Measurements from ENCODE around the gene STAP1. TPM values are rescaled to one million over a fixed set of nuclear protein-coding genes. Genes with fewer than 3 reads are reported as not detected.

Gene STAP1
- total RNA-seq, 2 donors from 2014 or later: not detected

DNA sequence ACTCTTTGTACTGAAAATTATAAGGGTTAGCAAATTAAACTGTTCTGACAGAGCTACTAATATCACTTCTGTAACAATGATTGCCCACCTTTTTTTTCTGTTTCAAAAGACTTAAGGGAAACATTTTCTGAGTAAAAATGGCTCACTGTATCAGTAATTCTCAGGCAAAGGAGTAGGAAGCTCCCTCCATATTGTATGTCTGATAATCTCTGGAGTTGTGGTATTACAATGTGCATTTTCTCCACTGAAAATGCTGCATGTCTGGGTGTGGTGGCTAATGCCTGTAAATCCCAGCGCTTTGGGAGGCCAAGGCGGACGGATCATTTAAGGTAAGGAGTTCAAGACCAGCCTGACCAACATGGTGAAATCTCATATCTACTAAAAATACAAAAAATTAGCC is 4.4 kb upstream of the STAP1 start:
- H3K4me3 ChIP-seq: no peak overlapping the region
- WGBS, 2 donors: 93 to 96% methylated on average over 3 of the region's 3 CpGs
- no peaks in the 10 kb centered on the region for H3K9me3 ChIP-seq
- no peaks in the 10 kb centered on the region for H3K27me3 ChIP-seq
- DNase-seq (no peak), ATAC-seq (no peak)
- no peaks in the 10 kb centered on the region for H3K4me1 ChIP-seq
- intact Hi-C loops (cut with DNase I): loop anchor here (10.0 kb wide), 1 partner anchor 61 kb away; no protein-coding TSS in a partner anchor
- TF ChIP-seq POLR2A (IDR thresholded peaks at IDR 0.05): no peak
- TF ChIP-seq, protein P1, sequence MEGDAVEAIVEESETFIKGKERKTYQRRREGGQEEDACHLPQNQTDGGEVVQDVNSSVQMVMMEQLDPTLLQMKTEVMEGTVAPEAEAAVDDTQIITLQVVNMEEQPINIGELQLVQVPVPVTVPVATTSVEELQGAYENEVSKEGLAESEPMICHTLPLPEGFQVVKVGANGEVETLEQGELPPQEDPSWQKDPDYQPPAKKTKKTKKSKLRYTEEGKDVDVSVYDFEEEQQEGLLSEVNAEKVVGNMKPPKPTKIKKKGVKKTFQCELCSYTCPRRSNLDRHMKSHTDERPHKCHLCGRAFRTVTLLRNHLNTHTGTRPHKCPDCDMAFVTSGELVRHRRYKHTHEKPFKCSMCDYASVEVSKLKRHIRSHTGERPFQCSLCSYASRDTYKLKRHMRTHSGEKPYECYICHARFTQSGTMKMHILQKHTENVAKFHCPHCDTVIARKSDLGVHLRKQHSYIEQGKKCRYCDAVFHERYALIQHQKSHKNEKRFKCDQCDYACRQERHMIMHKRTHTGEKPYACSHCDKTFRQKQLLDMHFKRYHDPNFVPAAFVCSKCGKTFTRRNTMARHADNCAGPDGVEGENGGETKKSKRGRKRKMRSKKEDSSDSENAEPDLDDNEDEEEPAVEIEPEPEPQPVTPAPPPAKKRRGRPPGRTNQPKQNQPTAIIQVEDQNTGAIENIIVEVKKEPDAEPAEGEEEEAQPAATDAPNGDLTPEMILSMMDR (IDR thresholded peaks at IDR 0.05): no peak
- no peak overlapping the region for H3K27ac ChIP-seq
- no peaks in the 10 kb centered on the region for H3K36me3 ChIP-seq (replicated peaks in 1 of 2; ENCODE audit: insufficient read depth in 1 of 2, low read depth in 2 of 2)

DNA sequence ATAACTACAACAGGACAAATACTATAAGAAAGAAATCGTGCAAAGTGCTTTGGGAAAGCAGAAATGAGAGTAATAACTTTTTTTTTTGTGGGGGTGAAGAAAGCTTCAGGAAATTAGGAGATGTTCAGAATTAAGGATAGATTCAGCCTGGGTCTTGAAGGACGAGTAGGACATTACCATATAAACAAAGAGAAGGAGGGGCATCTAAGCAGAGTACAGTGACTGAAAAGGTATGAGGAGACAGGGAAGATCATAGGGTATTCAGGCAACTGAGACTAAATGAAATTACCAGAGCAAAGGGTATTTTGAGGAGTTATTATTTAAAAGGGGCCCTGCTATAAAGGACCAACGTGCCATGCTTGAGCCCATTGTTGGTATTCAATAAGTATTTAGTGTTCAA is 3.1 kb upstream of the STAP1 start:
- no peaks in the 10 kb centered on the region for H3K4me1 ChIP-seq
- H3K4me3 ChIP-seq: no peak overlapping the region
- no peaks in the 10 kb centered on the region for H3K36me3 ChIP-seq (replicated peaks in 1 of 2; ENCODE audit: insufficient read depth in 1 of 2, low read depth in 2 of 2)
- no peaks in the 10 kb centered on the region for H3K27me3 ChIP-seq
- no peak for TF ChIP-seq POLR2A (IDR thresholded peaks at IDR 0.05)
- TF ChIP-seq, protein P1 (IDR thresholded peaks at IDR 0.05): no peak
- no peak overlapping the region for H3K27ac ChIP-seq
- intact Hi-C loops (cut with DNase I): loop anchor here (10.0 kb wide), 1 partner anchor 59 kb away; no protein-coding TSS in a partner anchor
- DNase-seq (no peak), ATAC-seq (no peak)
- WGBS, 2 donors: 70% methylated on average over 3 of the region's 3 CpGs
- no peaks in the 10 kb centered on the region for H3K9me3 ChIP-seq

GRCh38 chr4:67556436-67556835 is 2.1 kb upstream of the STAP1 start:
- no peaks in the 10 kb centered on the region for H3K4me1 ChIP-seq
- intact Hi-C loops (cut with DNase I): loop anchor here (10.0 kb wide), 1 partner anchor 58 kb away; no protein-coding TSS in a partner anchor
- ATAC-seq (no peak), DNase-seq (no peak)
- no peaks in the 10 kb centered on the region for H3K9me3 ChIP-seq
- H3K4me3 ChIP-seq: no peak overlapping the region
- WGBS, 2 donors: 46 to 53% methylated on average over 2 of the region's 2 CpGs
- no peak overlapping the region for H3K27ac ChIP-seq
- TF ChIP-seq, protein P1 (IDR thresholded peaks at IDR 0.05): no peak
- no peak for TF ChIP-seq POLR2A (IDR thresholded peaks at IDR 0.05)
- H3K27me3 ChIP-seq: no peaks in the 10 kb centered on the region
- H3K36me3 ChIP-seq (replicated peaks in 1 of 2; ENCODE audit: insufficient read depth in 1 of 2, low read depth in 2 of 2): no peaks in the 10 kb centered on the region

GRCh38 chr4:67565284-67565683 is 6.8 kb downstream of the STAP1 start:
- Histone ChIP-seq H3K4me3 (no peak overlapping the region), H3K9me3 (no peaks in the 10 kb centered on the region), H3K27me3 (no peaks in the 10 kb centered on the region), H3K4me1 (no peaks in the 10 kb centered on the region), H3K27ac (no peak overlapping the region), H3K36me3 (replicated peaks in 1 of 2; ENCODE audit: insufficient read depth in 1 of 2, low read depth in 2 of 2) (no peaks in the 10 kb centered on the region)
- DNase-seq (no peak), ATAC-seq (no peak)
- intact Hi-C loops (cut with DNase I): no loop called here
- TF ChIP-seq, protein P1 (IDR thresholded peaks at IDR 0.05): no peak
- TF ChIP-seq POLR2A (IDR thresholded peaks at IDR 0.05): no peak

- Histone ChIP-seq H3K27me3 (no peaks in the 10 kb centered on the region), H3K9me3 (no peaks in the 10 kb centered on the region), H3K4me1 (no peaks in the 10 kb centered on the region), H3K27ac (no peak overlapping the region), H3K4me3 (no peak overlapping the region), H3K36me3 (replicated peaks in 1 of 2; ENCODE audit: insufficient read depth in 1 of 2, low read depth in 2 of 2) (no peaks in the 10 kb centered on the region)
- intact Hi-C loops (cut with DNase I): no loop called here
- ATAC-seq (no peak), DNase-seq (no peak)
- TF ChIP-seq, protein P1 (IDR thresholded peaks at IDR 0.05): no peak
- no peak for TF ChIP-seq POLR2A (IDR thresholded peaks at IDR 0.05)
- WGBS, 2 donors: 91 to 100% methylated on average over 3 of the region's 3 CpGs
Observed at GRCh38 chr4:67566335-67566734, 7.8 kb downstream of the STAP1 start.
